MV-4-11 (cell line): ENCODE data around the gene SPRYD3.

ENCODE experiments used
- DNase-seq: peaks from one replicate; lab custom pipeline; 2025; lab: John Stamatoyannopoulos, UW

SPRYD3 gene

DNA sequence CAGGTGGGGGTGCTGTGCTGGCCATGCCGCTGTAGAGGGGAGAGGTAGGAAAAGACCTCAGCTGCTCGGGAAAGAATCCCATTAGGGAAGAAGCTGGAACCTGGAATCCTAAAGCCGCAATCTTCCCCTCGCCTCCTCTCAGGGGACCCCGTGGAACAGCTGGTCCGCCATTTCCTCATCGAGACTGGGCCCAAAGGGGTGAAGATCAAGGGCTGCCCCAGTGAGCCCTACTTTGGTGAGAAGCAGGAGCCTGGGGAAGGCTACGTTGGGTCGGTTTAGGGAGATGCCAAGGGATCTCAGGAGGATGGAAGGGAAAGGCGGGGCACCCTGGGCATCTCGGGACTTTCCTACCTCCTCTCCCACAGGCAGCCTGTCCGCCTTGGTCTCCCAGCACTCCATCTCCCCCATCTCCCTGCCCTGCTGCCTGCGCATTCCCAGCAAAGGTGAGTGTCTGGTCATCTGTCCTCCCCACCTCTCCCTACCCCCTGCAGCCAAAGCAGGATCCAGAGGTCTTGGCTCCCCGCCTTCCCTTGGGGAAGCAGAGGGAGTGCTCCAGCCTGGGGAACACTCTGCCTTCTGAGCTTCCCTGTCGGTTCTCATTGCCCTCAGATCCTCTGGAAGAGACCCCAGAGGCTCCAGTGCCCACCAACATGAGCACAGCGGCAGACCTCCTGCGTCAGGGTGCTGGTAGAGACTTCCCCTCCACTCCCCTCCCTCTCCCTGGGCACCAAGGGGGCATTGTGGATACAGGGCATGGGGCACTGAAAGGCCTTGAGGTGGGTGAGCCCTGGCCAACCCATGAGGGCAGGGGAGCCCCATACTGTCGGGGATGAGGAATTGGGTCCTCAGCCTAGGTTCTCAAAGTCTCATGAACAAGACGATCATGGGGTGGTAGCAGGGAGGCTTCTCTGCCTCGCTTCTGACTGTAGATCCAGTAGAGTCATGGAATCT, 16.9 kb downstream of the SPRYD3 start:
- DNase-seq = no peak

DNA sequence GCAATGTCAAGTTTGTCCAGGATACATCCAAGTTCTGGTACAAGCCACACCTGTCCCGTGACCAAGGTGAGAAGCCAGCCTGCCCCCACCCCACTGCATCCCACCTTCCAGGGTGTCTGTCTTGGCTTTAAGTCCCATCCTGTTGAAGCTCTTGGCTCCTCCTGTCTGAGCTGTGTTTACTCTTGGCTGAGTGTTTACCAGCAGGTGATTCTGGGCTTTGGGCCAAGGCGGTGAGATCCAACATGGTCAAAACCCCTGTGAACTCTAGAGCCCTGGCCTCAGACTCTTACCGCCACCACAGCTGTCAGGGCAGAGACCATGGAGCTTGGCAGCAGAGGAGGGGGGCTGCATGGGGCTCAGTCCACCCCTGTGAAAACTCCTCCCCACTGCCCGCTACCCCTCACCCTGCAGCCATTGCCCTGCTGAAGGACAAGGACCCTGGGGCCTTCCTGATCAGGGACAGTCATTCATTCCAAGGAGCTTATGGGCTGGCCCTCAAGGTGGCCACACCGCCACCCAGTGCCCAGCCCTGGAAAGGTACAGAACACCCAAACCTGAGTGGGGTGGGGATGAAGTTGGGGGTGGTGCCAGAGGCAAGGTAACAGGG, 17.7 kb downstream of the SPRYD3 start:
- peak; percentile 5 for DNase-seq

DNA sequence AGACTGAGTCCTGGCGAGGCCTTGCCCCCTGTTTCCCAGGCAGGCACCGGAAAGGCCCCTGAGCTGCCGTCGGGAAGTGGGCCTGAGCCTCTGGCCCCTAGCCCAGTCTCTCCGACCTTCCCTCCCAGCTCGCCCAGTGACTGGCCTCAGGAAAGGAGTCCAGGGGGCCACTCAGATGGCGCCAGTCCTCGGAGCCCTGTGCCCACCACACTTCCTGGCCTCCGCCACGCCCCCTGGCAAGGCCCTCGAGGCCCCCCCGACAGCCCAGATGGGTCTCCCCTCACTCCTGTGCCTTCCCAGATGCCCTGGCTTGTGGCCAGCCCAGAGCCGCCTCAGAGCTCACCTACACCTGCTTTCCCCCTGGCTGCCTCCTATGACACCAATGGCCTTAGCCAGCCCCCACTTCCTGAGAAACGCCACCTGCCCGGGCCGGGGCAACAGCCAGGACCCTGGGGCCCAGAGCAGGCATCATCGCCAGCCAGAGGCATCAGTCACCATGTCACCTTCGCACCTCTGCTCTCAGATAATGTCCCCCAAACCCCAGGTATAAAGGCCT, 18.4 kb downstream of the SPRYD3 start:
- no peak for DNase-seq

DNA sequence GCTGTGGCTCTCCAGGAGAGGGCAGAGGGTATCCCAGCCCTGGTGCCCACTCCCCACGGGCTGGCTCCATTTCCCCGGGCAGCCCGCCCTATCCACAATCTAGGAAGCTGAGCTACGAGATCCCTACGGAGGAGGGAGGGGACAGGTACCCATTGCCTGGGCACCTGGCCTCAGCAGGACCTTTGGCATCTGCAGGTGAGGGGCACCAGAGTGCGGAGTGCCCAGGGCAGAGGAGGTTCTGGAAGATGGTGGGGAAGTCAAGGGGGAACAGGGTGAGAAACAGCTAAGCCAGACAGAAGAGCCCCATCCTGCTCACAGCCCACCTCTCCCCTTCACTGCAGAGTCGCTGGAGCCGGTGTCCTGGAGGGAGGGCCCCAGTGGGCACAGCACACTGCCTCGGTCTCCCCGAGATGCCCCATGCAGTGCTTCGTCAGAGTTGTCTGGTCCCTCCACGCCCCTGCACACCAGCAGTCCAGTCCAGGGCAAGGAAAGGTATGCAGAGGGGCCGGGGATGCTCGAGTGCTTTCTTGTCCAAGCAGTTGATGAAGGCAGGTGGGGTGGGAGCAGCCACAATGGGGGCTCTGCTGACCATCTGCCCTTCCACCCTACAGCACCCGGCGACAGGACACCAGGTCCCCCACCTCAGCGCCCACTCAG, 19.0 kb downstream of the SPRYD3 start:
- DNase-seq = no peak

DNA sequence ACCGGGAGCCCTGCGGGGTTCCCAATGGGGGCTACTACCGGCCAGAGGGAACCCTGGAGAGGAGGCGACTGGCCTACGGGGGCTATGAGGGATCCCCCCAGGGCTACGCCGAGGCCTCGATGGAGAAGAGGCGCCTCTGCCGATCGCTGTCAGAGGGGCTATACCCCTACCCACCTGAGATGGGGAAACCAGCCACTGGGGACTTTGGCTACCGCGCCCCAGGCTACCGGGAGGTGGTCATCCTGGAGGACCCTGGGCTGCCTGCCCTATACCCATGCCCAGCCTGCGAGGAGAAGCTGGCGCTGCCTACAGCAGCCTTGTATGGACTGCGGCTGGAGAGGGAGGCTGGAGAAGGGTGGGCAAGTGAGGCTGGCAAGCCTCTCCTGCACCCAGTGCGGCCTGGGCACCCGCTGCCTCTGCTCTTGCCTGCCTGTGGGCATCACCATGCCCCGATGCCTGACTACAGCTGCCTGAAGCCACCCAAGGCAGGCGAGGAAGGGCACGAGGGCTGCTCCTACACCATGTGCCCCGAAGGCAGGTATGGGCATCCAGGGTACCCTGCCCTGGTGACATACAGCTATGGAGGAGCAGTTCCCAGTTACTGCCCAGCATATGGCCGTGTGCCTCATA, 19.6 kb downstream of the SPRYD3 start:
- DNase-seq = no peak

DNA sequence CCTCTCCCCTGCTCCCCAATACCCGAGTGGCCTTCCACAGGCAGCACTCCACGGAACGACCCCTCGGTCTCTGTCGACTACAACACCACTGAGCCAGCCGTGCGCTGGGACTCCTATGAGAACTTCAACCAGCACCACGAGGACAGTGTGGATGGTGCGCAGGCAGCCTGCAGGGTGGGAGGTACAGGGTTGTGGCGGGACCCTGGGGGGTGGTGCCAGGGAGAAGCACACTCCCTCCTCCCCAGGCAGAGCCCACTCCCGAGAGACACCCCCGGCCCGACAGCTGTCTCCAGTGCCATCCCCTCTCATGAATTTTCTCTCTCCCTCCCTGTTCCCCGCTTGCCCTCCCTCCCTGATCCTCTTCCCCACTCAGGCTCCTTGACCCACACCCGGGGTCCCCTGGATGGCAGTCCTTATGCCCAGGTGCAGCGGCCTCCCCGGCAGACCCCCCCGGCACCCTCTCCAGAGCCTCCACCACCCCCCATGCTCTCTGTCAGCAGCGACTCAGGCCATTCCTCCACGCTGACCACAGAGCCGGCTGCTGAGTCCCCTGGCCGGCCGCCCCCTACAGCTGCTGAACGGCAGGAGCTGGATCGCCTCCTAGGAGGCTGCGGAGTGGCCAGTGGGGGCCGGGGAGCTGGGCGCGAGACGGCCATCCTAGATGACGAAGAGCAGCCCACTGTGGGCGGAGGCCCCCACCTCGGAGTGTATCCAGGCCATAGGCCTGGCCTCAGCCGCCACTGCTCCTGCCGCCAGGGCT, 20.3 kb downstream of the SPRYD3 start:
- no peak for DNase-seq

DNA sequence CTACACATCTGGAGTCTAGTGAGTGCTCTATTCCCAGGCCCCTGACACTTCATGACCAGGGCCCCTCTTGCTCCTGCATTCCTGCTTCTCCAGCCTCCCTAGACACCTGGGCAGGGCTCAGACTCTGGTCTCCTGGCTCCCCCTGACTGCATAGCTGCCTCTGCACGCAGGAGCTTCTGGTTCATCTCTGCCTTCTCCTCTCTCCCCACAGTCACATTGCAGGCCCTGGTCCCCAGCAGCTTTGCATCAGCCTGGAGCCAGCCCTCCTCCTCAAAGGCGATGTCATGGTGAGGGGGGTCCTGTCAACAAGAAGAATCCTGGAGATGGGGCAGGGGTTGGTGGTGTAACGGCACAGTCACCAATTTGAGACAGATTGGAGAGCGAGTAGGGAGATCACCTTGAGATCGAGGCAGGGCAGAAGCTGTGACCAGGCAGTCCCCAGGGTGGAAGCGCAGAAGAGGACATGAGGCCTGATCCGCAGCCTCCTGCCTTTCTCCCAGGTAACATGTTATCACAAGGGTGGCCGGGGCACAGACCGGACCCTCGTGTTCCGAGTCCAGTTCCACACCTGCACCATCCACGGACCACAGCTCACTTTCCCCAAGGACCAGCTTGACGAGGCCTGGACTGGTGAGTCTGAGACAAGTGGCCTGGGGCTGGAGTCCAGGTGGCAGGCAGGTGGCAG, 21.2 kb downstream of the SPRYD3 start:
- no peak for DNase-seq

DNA sequence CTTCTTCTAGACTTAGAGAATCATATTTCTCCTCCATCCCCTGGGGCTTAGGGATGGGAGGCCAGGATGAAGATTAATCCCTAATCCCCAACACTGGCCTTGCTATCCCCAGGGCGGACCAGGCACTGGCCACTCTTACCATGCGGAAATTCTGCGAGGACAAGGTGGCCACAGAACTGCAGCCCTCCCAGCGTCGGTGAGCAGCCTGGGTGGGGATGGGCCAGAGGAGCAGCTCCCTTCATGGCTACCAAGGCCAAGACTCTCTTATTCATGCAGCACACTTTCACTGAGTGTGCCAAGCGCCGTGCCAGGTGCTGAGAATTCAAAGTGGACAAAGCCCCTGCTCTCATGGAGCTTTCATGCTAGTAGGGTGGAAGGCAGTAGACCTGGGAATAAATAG, 22.3 kb downstream of the SPRYD3 start:
- DNase-seq = no peak

DNA sequence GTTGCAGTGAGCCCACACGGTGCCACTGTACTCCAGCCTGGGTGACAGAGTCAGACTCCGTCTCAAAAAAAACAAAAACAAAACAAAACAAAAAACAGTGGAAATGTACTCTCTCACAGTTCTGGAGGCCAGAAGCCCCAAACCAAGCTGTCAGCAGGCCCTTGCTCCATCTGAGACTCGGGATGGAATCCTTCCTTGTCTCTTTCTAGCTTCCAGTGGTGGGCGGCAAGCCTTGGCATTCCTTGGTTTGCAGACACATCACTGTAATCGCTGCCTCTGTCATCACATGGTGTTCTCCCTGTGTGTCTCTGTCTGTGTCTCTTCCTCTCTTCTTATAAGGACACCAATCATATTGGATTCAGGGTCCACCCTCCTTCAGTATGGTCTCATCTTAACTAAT, 22.9 kb downstream of the SPRYD3 start:
- DNase-seq = no peak

DNA sequence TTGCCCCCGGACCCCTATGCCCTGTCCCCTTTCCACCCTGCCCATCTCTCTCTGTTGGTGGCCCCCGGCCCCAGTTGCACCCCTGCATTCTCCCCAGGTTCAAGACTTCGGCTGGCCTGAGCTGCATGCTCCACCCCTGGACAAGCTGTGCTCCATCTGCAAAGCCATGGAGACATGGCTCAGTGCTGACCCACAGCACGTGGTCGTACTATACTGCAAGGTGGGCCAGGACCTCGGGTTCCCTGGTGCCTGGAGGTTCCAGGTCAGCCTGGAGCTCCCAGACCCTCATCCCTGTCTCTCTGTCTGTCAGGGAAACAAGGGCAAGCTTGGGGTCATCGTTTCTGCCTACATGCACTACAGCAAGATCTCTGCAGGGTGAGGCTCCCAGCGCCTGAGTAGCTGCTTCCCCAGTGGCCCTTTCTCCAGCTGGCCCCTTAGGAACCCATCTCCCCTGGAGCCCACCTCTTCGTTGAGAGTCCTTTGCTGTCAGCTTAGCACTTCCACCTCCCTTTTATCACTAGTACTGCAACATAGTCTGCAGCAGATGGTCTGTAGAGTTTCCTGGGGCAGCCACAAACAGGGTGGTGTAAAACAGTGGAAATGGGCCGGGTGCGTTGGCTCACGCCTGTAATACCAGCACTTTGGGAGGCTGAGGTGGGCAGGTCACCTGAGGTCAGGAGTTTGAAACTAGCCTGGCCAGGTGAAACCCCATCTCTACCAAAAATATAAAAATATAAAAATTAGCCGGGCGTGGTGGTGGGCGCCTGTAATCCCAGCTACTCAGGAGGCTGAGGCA, 23.5 kb downstream of the SPRYD3 start:
- DNase-seq = no peak

DNA sequence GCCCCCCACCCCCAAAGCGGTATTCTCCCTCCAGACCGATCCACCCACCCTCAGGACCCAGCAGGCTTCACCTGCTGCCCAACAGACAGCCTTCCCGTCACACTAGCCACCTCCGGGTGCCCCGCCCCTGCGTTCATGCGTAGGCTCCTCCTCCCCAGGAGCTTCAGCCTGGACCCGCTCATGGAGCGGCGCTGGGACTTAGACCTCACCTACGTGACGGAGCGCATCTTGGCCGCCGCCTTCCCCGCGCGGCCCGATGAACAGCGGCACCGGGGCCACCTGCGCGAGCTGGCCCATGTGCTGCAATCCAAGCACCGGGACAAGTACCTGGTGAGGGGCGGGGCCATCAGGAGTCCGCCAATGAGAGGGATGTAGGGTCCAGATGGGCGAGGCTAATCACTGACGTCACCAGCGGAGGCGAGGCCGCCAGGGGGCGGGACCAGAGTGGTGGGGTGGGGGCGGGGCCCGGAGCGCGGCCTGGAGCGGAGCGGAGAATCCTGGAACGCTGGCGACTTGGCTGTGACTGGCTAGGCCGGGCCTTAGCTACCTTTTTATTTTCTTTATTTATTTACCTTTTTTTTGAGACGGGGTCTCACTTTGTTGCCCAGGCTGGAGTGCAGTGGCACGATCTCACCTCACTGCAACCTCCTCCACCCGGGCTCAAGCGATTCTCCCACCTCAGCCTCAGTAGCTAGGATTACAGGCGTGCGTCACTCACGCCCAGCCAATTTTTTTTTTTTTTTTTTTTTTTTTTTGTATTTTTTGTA, 24.9 kb downstream of the SPRYD3 start:
- peak; percentile 79 for DNase-seq

DNA sequence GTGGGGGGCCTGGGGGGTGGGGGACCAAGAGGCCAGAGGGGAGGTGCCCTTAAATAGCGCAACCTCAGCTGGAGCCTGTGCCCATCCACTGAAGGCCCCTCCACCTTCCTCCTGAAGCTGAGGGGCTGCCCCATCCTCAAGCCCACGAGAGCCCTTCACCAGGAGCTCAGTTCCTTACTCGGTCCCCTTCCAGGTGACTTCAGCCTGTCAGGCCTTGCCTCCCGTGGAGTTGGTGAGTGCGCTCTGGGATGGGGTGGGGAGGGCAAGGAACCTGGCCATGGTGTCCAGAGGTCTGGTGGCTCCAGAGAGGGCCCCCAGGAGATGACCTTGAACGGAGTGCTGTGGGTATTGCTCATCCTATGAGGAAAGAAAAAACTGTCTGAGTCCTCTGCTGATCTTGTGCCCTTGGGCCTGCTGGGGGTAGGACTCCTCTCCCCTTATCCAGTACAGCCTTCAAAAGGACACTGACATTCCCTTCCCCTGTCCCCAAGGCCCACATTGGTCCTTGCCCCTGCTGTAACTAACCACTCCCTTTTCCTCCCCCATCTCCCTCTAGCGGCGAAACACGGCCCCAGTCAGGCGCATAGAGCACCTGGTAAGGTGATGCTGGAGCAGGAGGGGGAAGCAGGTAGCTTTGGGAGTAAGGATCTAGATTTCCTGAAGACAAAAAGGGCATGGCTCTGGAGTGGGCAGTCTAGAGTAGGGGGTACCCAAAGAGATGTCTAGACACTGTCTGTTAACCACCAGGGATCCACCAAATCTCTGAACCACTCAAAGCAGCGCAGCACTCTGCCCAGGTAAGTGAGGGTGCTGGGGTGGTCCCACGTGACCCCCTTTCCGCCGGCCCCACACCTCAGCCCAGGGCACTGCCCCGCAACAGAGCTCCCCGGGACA, 25.7 kb downstream of the SPRYD3 start:
- DNase-seq = peak; percentile 4

DNA sequence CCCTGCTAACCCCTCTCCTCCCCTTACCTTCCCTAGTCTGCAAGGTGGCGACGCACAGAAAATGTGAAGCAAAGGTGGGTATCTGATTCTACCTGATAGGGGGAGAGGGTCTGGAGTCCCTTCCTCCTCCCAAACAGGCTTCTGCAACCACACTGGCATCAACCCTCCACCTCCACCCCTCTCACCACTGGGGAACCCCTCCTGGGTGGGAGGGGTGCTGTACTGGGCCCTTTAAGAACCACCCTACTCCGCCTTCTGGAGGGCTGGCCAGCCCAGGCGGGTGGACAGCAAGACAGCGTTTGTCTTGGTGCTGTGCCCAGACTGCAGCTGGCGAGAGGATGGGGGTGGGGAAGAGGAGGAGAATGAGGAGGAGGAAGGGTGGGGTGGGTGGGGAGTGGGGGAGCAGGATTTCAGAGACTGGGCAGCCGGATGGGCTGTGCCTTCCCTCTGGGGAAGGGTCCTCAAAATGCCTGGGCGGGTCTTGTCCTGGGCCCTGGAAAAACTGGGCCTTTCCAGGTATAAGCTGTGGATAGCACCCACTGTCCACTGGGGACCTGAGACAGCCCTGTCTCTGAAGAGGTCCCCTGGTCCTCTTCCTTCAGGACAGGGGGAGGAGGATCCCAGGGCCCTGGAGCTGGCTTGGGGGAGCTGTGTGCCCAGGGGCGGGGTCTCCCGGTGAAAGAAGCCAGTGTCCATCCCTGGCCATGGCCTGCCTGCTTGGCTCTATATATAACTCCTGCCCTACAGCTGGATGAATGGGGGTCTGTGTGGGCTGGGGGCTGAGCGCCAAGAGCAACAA, 26.6 kb downstream of the SPRYD3 start:
- no peak for DNase-seq

DNA sequence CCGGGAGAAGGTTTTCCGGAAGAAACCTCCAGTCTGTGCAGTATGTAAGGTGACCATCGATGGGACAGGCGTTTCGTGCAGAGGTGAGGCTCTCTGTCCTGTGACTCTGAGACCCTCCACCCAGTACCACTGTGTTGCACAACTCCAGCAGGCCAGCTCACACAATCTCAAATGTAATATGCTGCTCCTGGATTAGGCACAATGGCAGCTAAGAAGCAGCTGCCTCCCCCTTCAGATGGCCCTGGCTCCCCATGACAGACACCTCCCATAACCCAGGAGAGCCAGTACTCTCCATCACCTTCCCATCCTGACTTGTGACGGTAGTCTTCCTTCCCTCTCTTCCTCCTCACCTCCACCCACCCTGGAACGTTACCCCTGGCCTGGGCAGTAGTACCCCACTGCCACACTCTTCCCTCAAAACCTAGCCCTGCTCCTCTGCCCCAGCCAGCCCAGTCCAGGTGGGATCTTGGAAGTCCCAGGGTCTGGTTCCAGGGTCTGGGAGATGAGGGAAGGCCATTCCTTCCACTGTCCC, 27.2 kb downstream of the SPRYD3 start:
- DNase-seq = no peak

DNA sequence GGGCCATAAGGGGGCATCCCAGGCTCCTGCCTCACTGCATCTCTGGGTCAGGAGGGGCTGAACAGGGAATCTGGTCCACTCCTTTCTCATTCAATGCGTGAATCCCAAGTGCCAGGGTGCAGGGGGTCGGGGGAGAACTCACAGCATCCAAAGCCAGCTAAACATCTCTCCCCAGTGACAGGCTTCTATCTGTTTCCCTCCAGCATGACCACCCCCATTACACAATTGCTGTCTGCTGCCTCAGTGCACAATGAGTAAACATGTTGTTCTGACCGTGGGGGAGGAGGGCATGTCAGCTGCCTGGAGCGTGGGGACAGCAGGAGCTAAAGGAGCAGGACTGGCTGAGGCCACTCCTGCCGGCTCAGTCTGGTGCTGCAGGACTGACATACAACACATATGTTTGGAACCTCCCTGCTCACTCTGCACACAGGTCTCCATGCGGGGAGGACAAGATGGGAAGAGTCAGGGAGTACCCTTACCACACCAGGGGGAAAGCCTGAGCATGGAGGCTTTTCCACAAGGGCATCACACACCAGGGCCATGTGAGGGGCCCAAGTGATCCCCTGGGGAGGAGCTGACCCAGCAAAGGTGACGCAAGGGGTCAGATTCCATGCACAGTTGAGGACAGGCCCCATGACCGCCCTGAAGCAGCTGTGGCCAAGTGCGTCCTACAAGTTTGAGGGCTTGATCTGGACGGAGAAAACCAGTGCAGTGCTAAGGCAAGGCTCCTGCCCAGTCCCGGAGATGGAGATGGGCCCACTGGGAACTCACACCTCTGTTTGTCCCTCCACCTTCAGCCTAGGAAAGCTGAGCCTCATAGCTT, 27.9 kb downstream of the SPRYD3 start:
- peak; percentile 16 for DNase-seq

DNA sequence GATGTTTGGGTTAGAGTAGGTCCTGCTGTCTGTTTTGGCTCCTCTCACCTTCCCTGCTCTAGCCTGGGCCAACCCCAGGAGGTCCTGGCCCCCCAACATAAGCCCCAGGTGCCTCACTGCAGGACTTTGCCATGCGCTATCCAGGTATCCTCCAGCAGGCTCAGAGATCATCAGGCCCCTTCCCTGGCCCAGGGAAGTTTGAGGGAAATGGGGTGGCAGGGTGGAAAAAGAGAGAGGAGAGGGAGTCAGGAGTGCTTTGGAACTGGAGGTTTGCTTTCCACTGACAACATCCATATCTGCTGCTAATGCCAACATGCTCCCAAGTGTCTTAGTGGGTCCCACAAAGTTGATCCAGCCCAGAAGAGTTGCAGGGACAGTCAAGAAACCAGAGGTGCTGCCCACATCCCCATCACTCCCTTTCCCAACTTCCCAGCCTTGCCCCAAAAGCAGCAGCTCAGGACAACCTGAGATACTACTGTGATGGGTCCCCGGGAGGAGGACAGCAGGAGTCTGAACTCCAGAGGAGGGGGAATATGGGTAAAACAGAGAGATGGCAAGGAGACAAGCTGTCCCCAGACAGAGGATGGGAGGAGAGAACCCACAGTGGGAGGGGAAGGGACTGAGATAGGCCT, 28.6 kb downstream of the SPRYD3 start:
- DNase-seq = no peak
